ENCODE data around the gene RHD.
"Not testable (repeated sequence)": the region's sequence is repeated elsewhere in the genome, so short reads cannot be mapped to it uniquely, and the experiment has no call there.

- TF ChIP-seq CTCF, POLR2A, POLR2AphosphoS5, EP300 (IDR thresholded peaks at IDR 0.05): not testable (repeated sequence)
Observed at GRCh38 chr1:25302330-25302729, 30.0 kb downstream of the RHD start.

Measured in sigmoid colon (tissue), 4 donors.